Measurements from ENCODE around the gene MYT1. TPM values are rescaled to one million over a fixed set of nuclear protein-coding genes. Genes with fewer than 3 reads are reported as not detected.

The MYT1 gene
- total and polyA plus RNA-seq, 2 of the 13 experiments (the other 11 are each of a cell fraction or from before 2014, with no cell fraction given) = 0.58 to 2.5 TPM

GRCh38 chr20:64151633-64152530, 12.4 kb upstream of the MYT1 start:
- FAIRE-seq (no peak), DNase-seq (ENCODE audit: low spot score) (peak; percentile 71), ATAC-seq (peak; percentile 14; the same call in 1 of the 3 replicates)
- in situ Hi-C loops (cut with HindIII; ENCODE audit: extremely low pct_ligation_motif_present, low pct_unique_long_range_greater_than_20kb) = no loop called here
- Histone ChIP-seq H3K79me2 (ENCODE audit: insufficient read depth, low read length) (no peaks in the 10 kb centered on the region), H3K4me1 (ENCODE audit: insufficient read depth, low read length) (peaks cover 27% of the 10 kb centered on the region; the same call in 1 of the 2 replicates), H3K4me3 (replicated peaks in 1 of 3; ENCODE audit: insufficient read depth in 1 of 3, low read depth in 2 of 3, low read length in 3 of 3) (no peak overlapping the region), H2AFZ (ENCODE audit: low read length) (no peak overlapping the region), H3K4me2 (ENCODE audit: low read depth, low read length) (no peak overlapping the region), H3K9me3 (ENCODE audit: low read length) (no peaks in the 10 kb centered on the region), H4K20me1 (ENCODE audit: insufficient read depth, low read length) (no peaks in the 10 kb centered on the region), H3K27me3 (ENCODE audit: control insufficient read depth in 1 of 2, insufficient read depth in 2 of 2, low read length in 2 of 2) (peaks cover 17 to 49% of the 10 kb centered on the region in 2 experiments), H3K36me3 (replicated peaks in 1 of 2; ENCODE audit: control insufficient read depth in 1 of 2, insufficient read depth in 2 of 2, low read length in 2 of 2) (no peaks in the 10 kb centered on the region), H3K9ac (ENCODE audit: insufficient read depth, low read depth, low read length) (no peak overlapping the region), H3K27ac (ENCODE audit: extremely low read length, insufficient read depth, low read length) (no peak overlapping the region)
- ChIA-PET CTCF (ENCODE audit: low intra/inter-chr PET ratio, low total read pairs) (no interaction called here), POLR2A (no interaction called here)
- intact Hi-C loops (cut with micrococcal nuclease; ENCODE audit: unreplicated experiment) = no loop called here
- WGBS (ENCODE audit: low lambda C conversion rate) = 18% methylated on average over 24 of the region's 24 CpGs
- no TSS peak for BruUV-seq (replicated peaks)
- TF ChIP-seq ZNF790 (CRISPR knock-in tag; IDR thresholded peaks at IDR 0.05; ENCODE audit: borderline replicate concordance) = no peak
- TF ChIP-seq ISL2 (CRISPR knock-in tag; IDR thresholded peaks at IDR 0.05) = no peak
- TF ChIP-seq MBNL3 (CRISPR knock-in tag; conservative IDR thresholded peaks at IDR 0.05) = no peak
- peak; percentile 81; the same call in 1 of the 2 replicates for TF ChIP-seq ETV5 (CRISPR knock-in tag; IDR thresholded peaks at IDR 0.05; ENCODE audit: borderline replicate concordance)
- no peak for TF ChIP-seq ZNF460 (CRISPR knock-in tag; IDR thresholded peaks at IDR 0.05; ENCODE audit: borderline replicate concordance)
- TF ChIP-seq ARID3A (IDR thresholded peaks at IDR 0.05; ENCODE audit: low read depth, low read length) = 0 out of 2 replicates have a peak, but pooled peaks have one; percentile 22
- TF ChIP-seq ZFP90 (CRISPR knock-in tag; IDR thresholded peaks at IDR 0.05; ENCODE audit: borderline replicate concordance) = no peak
- no peak for TF ChIP-seq ZC3H13 (CRISPR knock-in tag; IDR thresholded peaks at IDR 0.05)
- TF ChIP-seq AHDC1 (CRISPR knock-in tag; IDR thresholded peaks at IDR 0.05; ENCODE audit: borderline replicate concordance) = peak; percentile 46; the same call in 1 of the 2 replicates
- TF ChIP-seq KDM3A (CRISPR knock-in tag; IDR thresholded peaks at IDR 0.05; ENCODE audit: low read depth) = no peak
- TF ChIP-seq ERF (CRISPR knock-in tag; IDR thresholded peaks at IDR 0.05) = no peak
- no peak for TF ChIP-seq ZNF552 (CRISPR knock-in tag; IDR thresholded peaks at IDR 0.05; ENCODE audit: borderline replicate concordance)
- TF ChIP-seq BRCA1 (CRISPR knock-in tag; IDR thresholded peaks at IDR 0.05) = no peak
- no peak for TF ChIP-seq NAIF1 (CRISPR knock-in tag; IDR thresholded peaks at IDR 0.05; ENCODE audit: borderline replicate concordance)
- no peak for TF ChIP-seq ZNF530 (CRISPR knock-in tag; IDR thresholded peaks at IDR 0.05; ENCODE audit: low read depth)
- peak; percentile 45; the same call in 1 of the 2 replicates for TF ChIP-seq RARA (CRISPR knock-in tag; IDR thresholded peaks at IDR 0.05)

Measured in HepG2 (cell line).